Brain microvascular endothelial cell (primary cell): ENCODE data around the gene NCOR1.
"Not testable (repeated sequence)": the region's sequence is repeated elsewhere in the genome, so short reads cannot be mapped to it uniquely, and the experiment has no call there.

Experiments
- DNase-seq: peaks from one replicate; pipeline ENCODE4 v3.0.0-alpha.2; 2020
- H3K27ac ChIP-seq: fragments of 250-450 bp; sonication (Bioruptor Pico); 2 replicates; pipeline ENCODE4 v1.5.1; 2020; ENCODE audit warnings: mild to moderate bottlenecking, moderate library complexity
- H3K27me3 ChIP-seq: fragments of 250-450 bp; sonication (Bioruptor Pico); replicated peaks from 2 replicates; pipeline ENCODE4 v1.5.1; 2020; ENCODE audit warnings: mild to moderate bottlenecking
- H3K36me3 ChIP-seq: fragments of 250-450 bp; sonication (Bioruptor Pico); replicated peaks from 2 replicates; pipeline ENCODE4 v1.5.1; 2020; ENCODE audit warnings: mild to moderate bottlenecking
- H3K4me3 ChIP-seq: 2 replicates; pipeline ENCODE4 v1.5.1; 2011; ENCODE audit warnings: low read depth, mild to moderate bottlenecking, control low read depth, low read length, moderate library complexity
- in situ Hi-C: cut with HindIII; loops from 2 replicates; pipeline ENCODE4 v1.10.0; 2017; ENCODE audit warnings: low sequenced_read_pairs, low pct_ligation_motif_present
- TF ChIP-seq, protein P1 (sequence below): IDR thresholded peaks from 2 replicates; pipeline ENCODE4 v1.5.1; 2011; ENCODE audit warnings: low read depth, mild to moderate bottlenecking, moderate library complexity, low read length, control low read depth, inconsistent platforms; ENCODE audit errors: missing control alignments

The NCOR1 gene

DNA sequence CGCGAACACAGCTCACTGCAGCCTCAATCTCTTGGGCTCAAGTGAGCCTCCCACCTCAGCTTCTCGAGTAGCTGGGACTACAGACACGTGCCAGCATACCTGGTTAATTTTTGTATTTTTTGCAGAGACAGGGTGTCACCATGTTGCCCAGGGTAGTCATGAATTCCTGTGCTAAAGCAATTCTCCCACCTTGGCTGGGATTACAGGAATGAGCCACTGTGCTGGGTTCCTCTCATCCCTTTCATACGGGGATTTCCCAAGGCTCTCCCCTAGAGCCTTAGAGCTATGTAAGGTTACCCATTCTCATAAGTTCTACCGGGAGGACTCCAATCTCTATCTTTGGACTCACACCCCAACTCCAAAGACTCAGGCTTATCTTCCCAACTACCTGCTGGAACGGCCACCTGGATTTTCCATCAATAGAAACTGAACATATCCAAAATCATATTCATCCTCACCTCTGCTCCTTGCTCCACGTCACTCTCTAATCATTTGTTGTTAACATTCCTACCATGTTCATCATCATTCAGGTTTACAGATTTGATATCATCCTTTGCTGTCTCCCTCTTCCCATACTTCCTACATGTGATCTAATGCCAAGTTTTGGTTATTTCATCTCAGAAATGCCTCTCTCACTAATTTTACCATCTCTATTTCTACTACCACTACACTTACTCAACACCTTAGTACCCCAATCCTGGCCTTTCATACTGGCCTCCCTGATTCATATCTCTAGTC lies 92.5 kb downstream of the NCOR1 start:
- DNase-seq, result no peak
- H3K36me3 ChIP-seq, result peaks cover 23% of the 10 kb centered on the region
- in situ Hi-C loops, result no loop called here
- H3K27ac ChIP-seq, result no peak overlapping the region
- no peak overlapping the region for H3K4me3 ChIP-seq
- H3K27me3 ChIP-seq, result no peaks in the 10 kb centered on the region
- TF ChIP-seq, protein P1, sequence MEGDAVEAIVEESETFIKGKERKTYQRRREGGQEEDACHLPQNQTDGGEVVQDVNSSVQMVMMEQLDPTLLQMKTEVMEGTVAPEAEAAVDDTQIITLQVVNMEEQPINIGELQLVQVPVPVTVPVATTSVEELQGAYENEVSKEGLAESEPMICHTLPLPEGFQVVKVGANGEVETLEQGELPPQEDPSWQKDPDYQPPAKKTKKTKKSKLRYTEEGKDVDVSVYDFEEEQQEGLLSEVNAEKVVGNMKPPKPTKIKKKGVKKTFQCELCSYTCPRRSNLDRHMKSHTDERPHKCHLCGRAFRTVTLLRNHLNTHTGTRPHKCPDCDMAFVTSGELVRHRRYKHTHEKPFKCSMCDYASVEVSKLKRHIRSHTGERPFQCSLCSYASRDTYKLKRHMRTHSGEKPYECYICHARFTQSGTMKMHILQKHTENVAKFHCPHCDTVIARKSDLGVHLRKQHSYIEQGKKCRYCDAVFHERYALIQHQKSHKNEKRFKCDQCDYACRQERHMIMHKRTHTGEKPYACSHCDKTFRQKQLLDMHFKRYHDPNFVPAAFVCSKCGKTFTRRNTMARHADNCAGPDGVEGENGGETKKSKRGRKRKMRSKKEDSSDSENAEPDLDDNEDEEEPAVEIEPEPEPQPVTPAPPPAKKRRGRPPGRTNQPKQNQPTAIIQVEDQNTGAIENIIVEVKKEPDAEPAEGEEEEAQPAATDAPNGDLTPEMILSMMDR, result no peak

DNA sequence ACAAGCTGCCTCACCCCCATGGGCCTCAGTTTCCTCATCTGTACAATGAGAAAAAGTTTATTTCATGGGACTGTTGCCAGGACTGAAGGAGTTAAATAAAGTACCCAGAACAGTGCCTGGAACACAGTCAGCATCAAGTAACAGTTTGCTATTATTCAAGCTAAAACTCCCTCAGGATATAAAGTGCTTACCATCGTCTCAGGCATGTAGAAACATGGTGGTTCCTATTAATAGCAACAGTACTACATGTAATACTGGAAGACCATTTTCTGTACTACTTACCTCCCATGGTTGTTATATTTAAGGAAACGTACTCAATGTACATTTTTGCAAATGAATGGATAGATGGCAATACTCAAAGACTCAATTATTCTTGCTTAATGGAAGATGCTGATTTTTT lies 93.4 kb downstream of the NCOR1 start:
- no peak for DNase-seq
- H3K36me3 ChIP-seq, result peaks cover 28% of the 10 kb centered on the region

DNA sequence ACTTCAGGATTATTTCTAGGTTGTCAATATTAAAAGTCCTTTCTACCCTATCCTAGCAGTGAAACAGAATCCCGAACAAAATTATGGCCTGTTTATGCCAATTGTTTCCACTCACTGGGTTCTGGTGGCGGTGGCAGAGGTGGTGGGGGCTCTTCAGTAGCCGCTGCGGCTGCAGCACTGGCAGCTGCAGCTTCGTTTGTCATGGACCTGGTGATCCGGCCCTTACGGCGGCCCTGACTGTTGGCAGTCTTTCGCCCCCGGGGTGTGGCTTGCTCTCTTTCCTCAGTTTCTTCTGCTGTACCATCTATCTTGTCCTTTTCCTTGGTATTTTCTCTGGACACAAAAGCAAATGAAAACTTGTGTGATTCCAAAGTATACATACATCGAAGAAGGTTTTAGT lies 94.4 kb downstream of the NCOR1 start:
- DNase-seq, result no peak
- peaks cover 31% of the 10 kb centered on the region for H3K36me3 ChIP-seq
- in situ Hi-C loops, result no loop called here
- no peaks in the 10 kb centered on the region for H3K27me3 ChIP-seq
- TF ChIP-seq, protein P1, result no peak
- no peak overlapping the region for H3K4me3 ChIP-seq
- no peak overlapping the region for H3K27ac ChIP-seq

More for the DNA sequence above, 93.4 kb downstream of the NCOR1 start:
- TF ChIP-seq, protein P1, result no peak
- Histone ChIP-seq H3K27ac (no peak overlapping the region), H3K4me3 (no peak overlapping the region), H3K27me3 (no peaks in the 10 kb centered on the region)
- in situ Hi-C loops, result no loop called here

DNA sequence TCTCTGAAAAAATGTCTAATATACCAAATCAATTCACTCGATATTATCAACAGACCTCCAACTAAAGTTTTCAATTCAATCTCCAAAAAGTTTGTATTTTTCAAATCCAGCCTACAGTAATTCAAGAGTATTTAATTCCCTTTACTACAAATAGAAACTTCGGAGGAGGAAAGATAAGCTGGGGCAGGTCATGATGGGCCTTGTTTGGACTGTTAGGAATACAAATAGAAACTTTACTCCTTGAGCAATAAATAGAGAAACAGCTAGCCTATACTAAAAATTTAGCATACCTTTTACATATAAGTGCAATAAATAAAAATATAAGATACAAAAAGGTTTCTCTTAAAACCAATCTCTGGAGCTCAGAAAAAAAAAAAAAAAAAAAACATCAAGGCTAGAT lies 98.2 kb downstream of the NCOR1 start:
- Histone ChIP-seq H3K4me3 (no peak overlapping the region), H3K27ac (no peak overlapping the region), H3K36me3 (peaks cover 45% of the 10 kb centered on the region), H3K27me3 (no peaks in the 10 kb centered on the region)
- no peak for DNase-seq
- in situ Hi-C loops, result no loop called here
- TF ChIP-seq, protein P1, result no peak

DNA sequence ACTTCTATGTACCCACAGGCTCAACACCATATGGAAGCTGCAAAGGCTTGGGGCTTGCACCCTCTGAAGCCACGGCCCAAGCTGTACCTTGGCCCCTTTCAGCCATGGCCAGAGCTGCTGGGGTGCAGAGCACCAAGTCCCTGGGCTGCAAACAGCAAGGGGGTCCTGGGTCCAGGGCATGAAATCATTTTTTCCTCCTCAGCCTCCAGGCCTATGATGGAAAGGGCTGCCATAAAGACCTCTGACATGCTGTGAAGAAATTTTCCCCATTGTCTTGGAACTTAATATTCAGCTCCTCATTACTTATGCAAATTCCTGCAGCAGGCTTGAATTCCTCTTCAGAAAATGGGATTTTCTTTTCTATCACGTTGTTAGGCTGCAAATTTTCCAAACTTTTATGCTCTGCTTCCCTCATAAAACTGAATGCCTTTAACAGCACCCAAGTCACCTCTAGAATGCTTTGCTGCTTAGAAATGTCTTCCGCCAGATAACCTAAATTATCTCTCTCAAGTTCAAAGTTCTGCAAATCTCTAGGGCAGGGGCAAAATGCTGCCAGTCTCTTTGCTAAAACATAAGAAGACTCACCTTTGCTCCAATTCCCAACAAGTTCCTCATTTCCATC lies 100.1 kb downstream of the NCOR1 start:
- H3K27ac ChIP-seq, DNase-seq, H3K4me3 ChIP-seq, H3K27me3 ChIP-seq, in situ Hi-C loops: not testable (repeated sequence)
- H3K36me3 ChIP-seq, result peaks cover 43% of the 10 kb centered on the region

DNA sequence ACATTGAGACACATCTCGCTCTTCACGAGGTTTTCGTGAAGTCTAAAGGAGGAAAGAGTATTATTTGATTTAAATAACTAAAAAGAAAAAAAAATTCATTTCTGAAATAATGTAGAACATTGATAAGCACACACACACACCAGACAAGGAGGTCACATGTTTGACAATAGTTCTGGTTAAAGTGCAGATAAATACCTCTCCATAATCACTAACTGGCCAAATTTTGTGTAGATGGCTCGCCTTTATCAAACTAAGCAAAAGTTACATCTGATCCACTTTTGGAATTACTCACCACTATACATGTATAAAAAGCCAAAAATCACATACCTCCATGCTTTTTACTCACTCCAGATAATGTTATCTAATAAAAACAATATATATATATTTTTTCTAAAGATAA lies 106.5 kb downstream of the NCOR1 start:
- Histone ChIP-seq H3K36me3 (peaks cover 13% of the 10 kb centered on the region), H3K4me3 (no peak overlapping the region), H3K27me3 (no peaks in the 10 kb centered on the region), H3K27ac (no peak overlapping the region)
- TF ChIP-seq, protein P1, result no peak
- in situ Hi-C loops, result no loop called here
- no peak for DNase-seq
